ENCODE data around the gene RPL7A. TPM values are rescaled to one million over a fixed set of nuclear protein-coding genes. Genes with fewer than 3 reads are reported as not detected.

The RPL7A gene
- total RNA-seq, 4 donors from 2014 or later = 1,385 to 2,320 (median 1,660) TPM

- H3K27me3 ChIP-seq = no peaks in the 10 kb centered on the region
- WGBS, 2 donors (ENCODE audit: low coverage in 1 of 2) = 89 to 92% methylated on average over 7 to 8 of the region's 14 CpGs
- TF ChIP-seq POLR2A (IDR thresholded peaks at IDR 0.05) (no peak), POLR2AphosphoS5 (IDR thresholded peaks at IDR 0.05) (no peak), CTCF (IDR thresholded peaks at IDR 0.05) (no peak), EP300 (IDR thresholded peaks at IDR 0.05) (no peak)
These were observed 31.4 kb downstream of the RPL7A start for GRCh38 chr9:133379153-133380086.

GRCh38 chr9:133380734-133381133, 32.7 kb downstream of the RPL7A start:
- Histone ChIP-seq H3K4me1 (peaks cover 0 to 10% (median 6%) of the 10 kb centered on the region in 3 donors), H3K36me3 (no peaks in the 10 kb centered on the region), H3K27me3 (no peaks in the 10 kb centered on the region), H3K27ac (no peak overlapping the region), H3K9me3 (no peaks in the 10 kb centered on the region), H3K4me3 (no peak overlapping the region)
- 69 to 89% methylated on average over 3 to 4 of the region's 4 CpGs for WGBS, 2 donors (ENCODE audit: low coverage in 1 of 2)
- no peak for ATAC-seq
- TF ChIP-seq CTCF (IDR thresholded peaks at IDR 0.05) (no peak), POLR2A (IDR thresholded peaks at IDR 0.05) (no peak), POLR2AphosphoS5 (IDR thresholded peaks at IDR 0.05) (no peak), EP300 (IDR thresholded peaks at IDR 0.05) (no peak)

More at GRCh38 chr9:133379153-133380086, 31.4 kb downstream of the RPL7A start:
- H3K9me3 ChIP-seq = no peaks in the 10 kb centered on the region
- H3K4me3 ChIP-seq = no peak overlapping the region
- no peak overlapping the region for H3K27ac ChIP-seq
- H3K4me1 ChIP-seq = peaks cover 0 to 17% (median 9%) of the 10 kb centered on the region in 3 donors
- no peak for ATAC-seq
- no peaks in the 10 kb centered on the region for H3K36me3 ChIP-seq

GRCh38 chr9:133382507-133383141, 34.6 kb downstream of the RPL7A start:
- no peaks in the 10 kb centered on the region for H3K9me3 ChIP-seq
- H3K27ac ChIP-seq = no peak overlapping the region
- no peak for ATAC-seq
- no peaks in the 10 kb centered on the region for H3K4me1 ChIP-seq
- TF ChIP-seq CTCF (IDR thresholded peaks at IDR 0.05) = no peak
- TF ChIP-seq EP300 (IDR thresholded peaks at IDR 0.05) = no peak
- TF ChIP-seq POLR2AphosphoS5 (IDR thresholded peaks at IDR 0.05) = no peak
- no peak for TF ChIP-seq POLR2A (IDR thresholded peaks at IDR 0.05)
- H3K36me3 ChIP-seq = no peaks in the 10 kb centered on the region
- H3K4me3 ChIP-seq = no peak overlapping the region
- 84 to 92% methylated on average over 4 of the region's 4 CpGs for whole genome bisulfite sequencing, 2 donors (ENCODE audit: low coverage in 1 of 2)
- no peaks in the 10 kb centered on the region for H3K27me3 ChIP-seq

- 94 to 97% methylated on average over 3 of the region's 3 CpGs for WGBS, 2 donors (ENCODE audit: low coverage in 1 of 2)
- no peaks in the 10 kb centered on the region for H3K9me3 ChIP-seq
- H3K36me3 ChIP-seq = no peaks in the 10 kb centered on the region
- ATAC-seq = no peak
- no peak for TF ChIP-seq POLR2A (IDR thresholded peaks at IDR 0.05)
- no peak for TF ChIP-seq POLR2AphosphoS5 (IDR thresholded peaks at IDR 0.05)
- no peak for TF ChIP-seq EP300 (IDR thresholded peaks at IDR 0.05)
- TF ChIP-seq CTCF (IDR thresholded peaks at IDR 0.05) = no peak
- no peak overlapping the region for H3K27ac ChIP-seq
- H3K4me1 ChIP-seq = no peaks in the 10 kb centered on the region
- no peak overlapping the region for H3K4me3 ChIP-seq
- H3K27me3 ChIP-seq = no peaks in the 10 kb centered on the region
These were observed 35.4 kb downstream of the RPL7A start for GRCh38 chr9:133383438-133383837.
